K562 (cell line): ENCODE data around the gene PIP5KL1. TPM values are rescaled to one million over a fixed set of nuclear protein-coding genes. Genes with fewer than 3 reads are reported as not detected.
A peak's percentile ranks its signal among the peaks of the same experiment; 100 is the strongest.

Experiments
- ARID3A ChIP-seq: IDR thresholded peaks from 2 replicates; pipeline ENCODE4 v1.6.1; 2012; ENCODE audit warnings: low read depth, low read length, improper control_type of control experiment, borderline replicate concordance
- CHD4 ChIP-seq: fragments of 200-600 bp; sonication (generic); IDR thresholded peaks from 3 replicates; pipeline ENCODE4 v1.6.1; 2012; ENCODE audit warnings: low read depth, mild to moderate bottlenecking, mixed read lengths, low read length, inconsistent platforms; ENCODE audit not compliant: insufficient read depth, insufficient replicate concordance, poor library complexity, severe bottlenecking
- ETS2 ChIP-seq: IDR thresholded peaks from 2 replicates; pipeline ENCODE4 v1.6.1; 2016; ENCODE audit warnings: borderline replicate concordance, missing genetic modification characterization, mild to moderate bottlenecking, moderate library complexity, missing compliant biosample characterization; ENCODE audit not compliant: poor library complexity, severe bottlenecking
- FOXK2 ChIP-seq, 2 experiments: fragments of 450-650 bp; IDR thresholded peaks in 1 of 2; conservative IDR thresholded peaks in 1 of 2; 2 replicates each; pipeline ENCODE4 v1.6.1; 2016; ENCODE audit warnings: low read depth in 2 of 2, mild to moderate bottlenecking in 1 of 2
- GATAD2B ChIP-seq: fragments of 450-650 bp; IDR thresholded peaks from 2 replicates; pipeline ENCODE4 v1.6.1; 2017; ENCODE audit warnings: mild to moderate bottlenecking, borderline replicate concordance
- HMG20B ChIP-seq: fragments of 250-450 bp; sonication (Bioruptor Pico); IDR thresholded peaks from 2 replicates; pipeline ENCODE4 v1.5.0; 2021; ENCODE audit warnings: mild to moderate bottlenecking
- KDM4B ChIP-seq, 2 experiments: fragments of 450-650 bp in 1 of 2; sonication (generic) in 1 of 2; IDR thresholded peaks; 2 replicates each; pipeline ENCODE4 v1.6.1; 2016 to 2017; ENCODE audit warnings: borderline replicate concordance in 2 of 2, antibody characterized with exemption in 1 of 2, low read depth in 1 of 2, mild to moderate bottlenecking in 1 of 2
- MYBL2 ChIP-seq, 2 experiments: fragments of 450-650 bp in 1 of 2; sonication (generic) in 1 of 2; formaldehyde crosslinking in 1 of 2; IDR thresholded peaks; 2 replicates each; pipeline versions ENCODE4 v1.6.1 to v1.8.1; 2017 to 2022; ENCODE audit warnings: borderline replicate concordance in 1 of 2, inconsistent platforms in 1 of 2, low read depth in 1 of 2, mild to moderate bottlenecking in 1 of 2, missing genetic modification reagents in 1 of 2, moderate library complexity in 1 of 2
- NBN ChIP-seq: fragments of 450-650 bp; IDR thresholded peaks from 2 replicates; pipeline ENCODE4 v1.6.1; 2016; ENCODE audit warnings: low read depth, mild to moderate bottlenecking
- NRF1 ChIP-seq, 2 experiments: fragments of 450-650 bp; IDR thresholded peaks in 1 of 2; conservative IDR thresholded peaks in 1 of 2; 2 replicates each; pipeline ENCODE4 v1.6.1; 2014; ENCODE audit warnings: mild to moderate bottlenecking in 2 of 2
- PREB ChIP-seq: sonication (generic); formaldehyde crosslinking; IDR thresholded peaks from 2 replicates; pipeline ENCODE4 v1.8.1; 2023; ENCODE audit warnings: mild to moderate bottlenecking, missing genetic modification reagents
- PTTG1 ChIP-seq: fragments of 450-650 bp; IDR thresholded peaks from 2 replicates; pipeline ENCODE4 v1.6.1; 2016; ENCODE audit warnings: low read depth, mild to moderate bottlenecking, missing genetic modification characterization, missing compliant biosample characterization
- SAFB ChIP-seq: fragments of 200-400 bp; formaldehyde crosslinking; IDR thresholded peaks from 2 replicates; pipeline ENCODE4 v1.6.1; 2017; ENCODE audit warnings: low read depth, low read length, borderline replicate concordance
- SP2 ChIP-seq: IDR thresholded peaks from 2 replicates; pipeline ENCODE4 v1.6.1; 2011; ENCODE audit warnings: mild to moderate bottlenecking, low read depth, low read length, moderate library complexity; ENCODE audit not compliant: poor library complexity, severe bottlenecking; ENCODE audit errors: extremely low read depth
- TEAD1 ChIP-seq, 2 experiments: fragments of 450-650 bp in 1 of 2; sonication (generic) in 1 of 2; formaldehyde crosslinking; IDR thresholded peaks; 2 replicates each; pipeline versions ENCODE4 v1.4.0 to v1.8.0; 2020 to 2022; ENCODE audit warnings: mild to moderate bottlenecking in 2 of 2, missing genetic modification reagents in 1 of 2
- ZNF143 ChIP-seq: sonication (generic); formaldehyde crosslinking; IDR thresholded peaks from 2 replicates; pipeline ENCODE4 v1.9.0; 2022; ENCODE audit warnings: mild to moderate bottlenecking, missing genetic modification reagents
- ZNF384 ChIP-seq: IDR thresholded peaks from 2 replicates; pipeline ENCODE4 v1.6.1; 2012; ENCODE audit warnings: low read depth, low read length, improper control_type of control experiment
- ZNF740 ChIP-seq, 3 experiments: fragments of 200-800 bp in 1 of 3; sonication (Bioruptor generic) in 1 of 3; sonication (generic) in 1 of 3; formaldehyde crosslinking in 1 of 3; IDR thresholded peaks; 2 replicates each; pipeline versions ENCODE4 v1.6.1 to v1.8.0; 2016 to 2022; ENCODE audit warnings: mild to moderate bottlenecking in 2 of 3, missing compliant biosample characterization in 2 of 3, missing genetic modification characterization in 2 of 3, missing genetic modification reagents in 1 of 3
- polyA plus RNA-seq, 8 experiments: library from polyadenylated mRNA; depleted of rRNA in 4 of 8; stranded (reverse) in 5 of 8; unstranded in 3 of 8; fragments of >200 nt; fragmentation: Nextera tagmentation in 2 of 8; fragmentation: Illumina TruSeq in 1 of 8; extraction: Ambion mirVana in 2 of 8; extraction: Trizol in 1 of 8; gene quantifications; 2 replicates each; pipeline versions ENCODE4 v1.2.1 to v1.2.3, GENCODE V29; 2011 to 2014; ENCODE audit warnings: inconsistent platforms in 1 of 8, missing spikeins in 1 of 8
- total RNA-seq, 7 experiments: library from RNA; depleted of rRNA in 6 of 7; stranded (reverse); fragments of >200 nt in 6 of 7; fragmentation: Illumina TruSeq in 2 of 7; extraction: Trizol in 2 of 7; gene quantifications; 2 replicates each; pipeline versions ENCODE4 v1.2.1 to v1.2.3, GENCODE V29; 2011 to 2021; ENCODE audit warnings: low replicate concordance in 1 of 7

PIP5KL1 gene
- total and polyA plus RNA-seq, 9 of the 15 experiments (the other 6 are each of a cell fraction or from before 2014, with no cell fraction given): 0.18 to 4.8 (median 1.2) TPM

GRCh38 chr9:127898433-127899127 lies 32.0 kb downstream of the PIP5KL1 start (continued):
- TF ChIP-seq ETS2 (tag) (no peak), MYBL2 (IDR thresholded peaks at IDR 0.05; ENCODE audit: low read depth) (no peak), MYBL2 (CRISPR knock-in tag; IDR thresholded peaks at IDR 0.05; ENCODE audit: borderline replicate concordance) (no peak), KDM4B (IDR thresholded peaks at IDR 0.05; ENCODE audit: borderline replicate concordance in 2 of 2, low read depth in 1 of 2) (no peak), GATAD2B (0 out of 2 replicates have a peak, but pooled peaks have one; percentile 31), HMG20B (CRISPR knock-in tag) (no peak), PREB (no peak), TEAD1 (CRISPR knock-in tag; IDR thresholded peaks at IDR 0.05) (peak in 1 of 2 experiments; percentile 57; a peak in 1 of 4 replicates), PTTG1 (tag) (no peak), SP2 (no peak), SAFB (peak; percentile 93), ZNF384 (no peak), NBN (peak; percentile 39; the same call in 1 of the 2 replicates), FOXK2 (conservative IDR thresholded peaks at IDR 0.05 in 1 of 2, IDR thresholded peaks at IDR 0.05 in 1 of 2; ENCODE audit: low read depth in 2 of 2) (peak in 1 of 2 experiments; percentile 56; a peak in 1 of 4 replicates), ARID3A (no peak), ZNF740 (CRISPR knock-in tag; IDR thresholded peaks at IDR 0.05) (no peak), ZNF740 (tag; IDR thresholded peaks at IDR 0.05) (no peak), NRF1 (conservative IDR thresholded peaks at IDR 0.05 in 1 of 2, IDR thresholded peaks at IDR 0.05 in 1 of 2) (0 out of 4 replicates have a peak, but pooled peaks of 1 of the 2 experiments have one; percentile 29), CHD4 (peak; percentile 96), ZNF143 (CRISPR knock-in tag) (peak; percentile 50; the same call in 1 of the 2 replicates)
